HepG2 (cell line): ENCODE data around the gene ITIH2. TPM values are rescaled to one million over a fixed set of nuclear protein-coding genes. Genes with fewer than 3 reads are reported as not detected.

Experiments
- ATAC-seq: fragments of 200-7000 bp; cut with Tn5 transposase; 3 replicates; pipeline ENCODE4 v1.9.1; 2020; ENCODE audit warnings: mild to moderate bottlenecking, moderate library complexity
- BruUV-seq: library from RNA; stranded (reverse); fragments of 400-500 nt; replicated peaks from 2 replicates; lab custom pipeline; 2021; lab: Mats Ljungman, UMichigan
- CTCF ChIA-PET: fragments of 300-600 bp; formaldehyde crosslinking; extraction: SDS; loops from one replicate; lab custom pipeline; 2021; ENCODE audit warnings: low total read pairs, inconsistent platforms, low intra/inter-chr PET ratio; lab: Yijun Ruan, JAX
- POLR2A ChIA-PET: fragments of 350-600 bp; sonication (Branson Sonifier 250); formaldehyde crosslinking; loops from one replicate; lab custom pipeline; 2020; ENCODE audit warnings: antibody characterized with exemption, inconsistent platforms; lab: Yijun Ruan, JAX
- DNase-seq: peaks from one replicate; pipeline ENCODE4 v3.0.0-alpha.2; 2015; ENCODE audit warnings: low spot score
- FAIRE-seq: peaks from 3 replicates; lab custom pipeline; 2011; peaks lifted over from hg19 to GRCh38; lab: Jason Lieb, UNC
- H2AFZ ChIP-seq: one replicate; pipeline ENCODE4 v1.6.1; 2011; ENCODE audit warnings: low read length, inconsistent platforms
- H3K27ac ChIP-seq: fragments of 300-600 bp; 3 replicates; pipeline ENCODE4 v1.8.0; 2011; ENCODE audit warnings: mixed run types, mild to moderate bottlenecking, mixed read lengths, low read length, inconsistent platforms; ENCODE audit not compliant: insufficient read depth; ENCODE audit errors: extremely low read length
- H3K27me3 ChIP-seq, 2 experiments: fragments of 200-600 bp in 1 of 2; 2 replicates in 1 of 2; 3 replicates in 1 of 2; pipeline versions ENCODE4 v1.6.0 to v1.8.0; 2011; ENCODE audit warnings: low read length in 2 of 2, mild to moderate bottlenecking in 2 of 2, moderate library complexity in 2 of 2, inconsistent platforms in 1 of 2; ENCODE audit not compliant: insufficient read depth in 2 of 2, control insufficient read depth in 1 of 2
- H3K36me3 ChIP-seq, 2 experiments: fragments of 200-600 bp in 1 of 2; replicated peaks in 1 of 2; 2 replicates in 1 of 2; 3 replicates in 1 of 2; pipeline versions ENCODE4 v1.5.1 to v1.8.0; 2011; ENCODE audit warnings: low read length in 2 of 2, inconsistent platforms in 1 of 2; ENCODE audit not compliant: insufficient read depth in 2 of 2, control insufficient read depth in 1 of 2
- H3K4me1 ChIP-seq: 2 replicates; pipeline ENCODE4 v1.5.1; 2012; ENCODE audit warnings: low read length, inconsistent platforms; ENCODE audit not compliant: insufficient read depth
- H3K4me2 ChIP-seq: 2 replicates; pipeline ENCODE4 v1.6.0; 2011; ENCODE audit warnings: low read depth, low read length, inconsistent platforms
- H3K4me3 ChIP-seq, 3 experiments: fragments of 200-600 bp in 1 of 3; sonication (generic), shearing (Covaris generic) in 1 of 3; replicated peaks in 1 of 3; 2 replicates each; pipeline ENCODE4 v1.5.1; 2011 to 2016; ENCODE audit warnings: low read length in 3 of 3, inconsistent platforms in 2 of 3, low read depth in 2 of 3, mild to moderate bottlenecking in 2 of 3, control low read depth in 1 of 3, mixed read lengths in 1 of 3; ENCODE audit not compliant: insufficient read depth in 1 of 3
- H3K79me2 ChIP-seq: one replicate; pipeline ENCODE4 v1.6.1; 2011; ENCODE audit warnings: low read length, inconsistent platforms; ENCODE audit not compliant: insufficient read depth
- H3K9ac ChIP-seq: 2 replicates; pipeline ENCODE4 v1.6.0; 2011; ENCODE audit warnings: mild to moderate bottlenecking, low read depth, low read length, inconsistent platforms; ENCODE audit not compliant: insufficient read depth
- H3K9me3 ChIP-seq: 2 replicates; pipeline ENCODE4 v1.5.1; 2012; ENCODE audit warnings: mild to moderate bottlenecking, low read length
- H4K20me1 ChIP-seq: 2 replicates; pipeline ENCODE4 v1.6.0; 2011; ENCODE audit warnings: inconsistent platforms, mild to moderate bottlenecking, low read length, moderate library complexity; ENCODE audit not compliant: insufficient read depth
- ARID5B ChIP-seq: IDR thresholded peaks from 2 replicates; pipeline ENCODE4 v1.4.0; 2020; ENCODE audit warnings: mild to moderate bottlenecking, missing genetic modification reagents
- ARNT ChIP-seq: fragments of 450-650 bp; IDR thresholded peaks from 2 replicates; pipeline ENCODE4 v1.6.1; 2017
- EED ChIP-seq: sonication (generic); formaldehyde crosslinking; IDR thresholded peaks from 2 replicates; pipeline ENCODE4 v1.5.0; 2020; ENCODE audit warnings: mild to moderate bottlenecking, missing genetic modification reagents
- HBP1 ChIP-seq: IDR thresholded peaks from 2 replicates; pipeline ENCODE4 v1.6.1; 2016; ENCODE audit warnings: low read depth, control low read depth
- IKZF4 ChIP-seq: sonication (generic); formaldehyde crosslinking; IDR thresholded peaks from 2 replicates; pipeline ENCODE4 v1.5.1; 2020; ENCODE audit warnings: borderline replicate concordance, mild to moderate bottlenecking, low read depth, missing genetic modification reagents; ENCODE audit errors: not compliant biosample characterization
- NONO ChIP-seq, 2 experiments: fragments of 450-650 bp in 1 of 2; sonication (generic) in 1 of 2; formaldehyde crosslinking in 1 of 2; IDR thresholded peaks in 1 of 2; conservative IDR thresholded peaks in 1 of 2; 2 replicates each; pipeline versions ENCODE4 v1.6.1 to v1.8.0; 2017 to 2022; ENCODE audit warnings: mild to moderate bottlenecking in 1 of 2, missing genetic modification reagents in 1 of 2, moderate library complexity in 1 of 2
- NR2F6 ChIP-seq, 2 experiments: IDR thresholded peaks; 2 replicates each; pipeline ENCODE4 v1.6.1; 2016; ENCODE audit warnings: antibody characterized with exemption in 1 of 2, mild to moderate bottlenecking in 1 of 2
- PAWR ChIP-seq: sonication (generic); formaldehyde crosslinking; IDR thresholded peaks from 2 replicates; pipeline ENCODE4 v1.4.0; 2020; ENCODE audit warnings: missing genetic modification reagents, mild to moderate bottlenecking, borderline replicate concordance
- RXRA ChIP-seq: sonication (generic); formaldehyde crosslinking; IDR thresholded peaks from 2 replicates; pipeline ENCODE4 v1.5.1; 2020; ENCODE audit warnings: missing genetic modification reagents
- ZBTB37 ChIP-seq: sonication (generic); formaldehyde crosslinking; IDR thresholded peaks from 2 replicates; pipeline ENCODE4 v1.4.0; 2020; ENCODE audit warnings: mild to moderate bottlenecking, missing genetic modification reagents
- ZNF207 ChIP-seq: fragments of 450-650 bp; IDR thresholded peaks from 2 replicates; pipeline ENCODE4 v1.6.1; 2016; ENCODE audit warnings: antibody characterized with exemption, borderline replicate concordance
- ZNF460 ChIP-seq: sonication (generic); formaldehyde crosslinking; IDR thresholded peaks from 2 replicates; pipeline ENCODE4 v1.5.1; 2020; ENCODE audit warnings: missing genetic modification reagents, mild to moderate bottlenecking, borderline replicate concordance
- ZNF512 ChIP-seq: sonication (generic); formaldehyde crosslinking; IDR thresholded peaks from 2 replicates; pipeline ENCODE4 v1.4.0; 2020; ENCODE audit warnings: mild to moderate bottlenecking, missing genetic modification reagents
- ZNF543 ChIP-seq: sonication (generic); formaldehyde crosslinking; IDR thresholded peaks from 2 replicates; pipeline ENCODE4 v1.4.0; 2020; ENCODE audit warnings: mild to moderate bottlenecking, missing genetic modification reagents
- ZNF615 ChIP-seq: sonication (generic); formaldehyde crosslinking; IDR thresholded peaks from 2 replicates; pipeline ENCODE4 v1.5.0; 2020; ENCODE audit warnings: mild to moderate bottlenecking, missing genetic modification reagents, borderline replicate concordance
- ZNF709 ChIP-seq: sonication (generic); formaldehyde crosslinking; IDR thresholded peaks from 2 replicates; pipeline ENCODE4 v1.5.0; 2020; ENCODE audit warnings: mild to moderate bottlenecking, missing genetic modification reagents
- WGBS: methylation state at CpG from one replicate; pipeline ENCODE4 v1.1.6; 2017; ENCODE audit warnings: low lambda C conversion rate; 5-methylcytosine and 5-hydroxymethylcytosine counted together
- in situ Hi-C: cut with HindIII; loops from 2 replicates; pipeline ENCODE4 v1.10.0; 2017; ENCODE audit warnings: low pct_unique_long_range_greater_than_20kb; ENCODE audit not compliant: extremely low pct_ligation_motif_present
- intact Hi-C: fragments of 100-400 bp; cut with micrococcal nuclease; formaldehyde crosslinking; loops from one replicate; pipeline ENCODE4 v1.10.0; 2022; ENCODE audit not compliant: unreplicated experiment
- polyA plus RNA-seq, 8 experiments: library from polyadenylated mRNA; depleted of rRNA in 3 of 8; stranded (reverse) in 7 of 8; unstranded in 1 of 8; fragments of >200 nt; fragmentation: Illumina TruSeq in 4 of 8; extraction: Trizol in 4 of 8; gene quantifications; 2 replicates each; pipeline versions ENCODE4 v1.2.1 to v1.2.3, GENCODE V29; 2011 to 2016; ENCODE audit warnings: low read depth in 4 of 8, missing spikeins in 1 of 8, mixed read lengths in 1 of 8; ENCODE audit not compliant: insufficient read depth in 1 of 8
- total RNA-seq, 5 experiments: library from RNA; depleted of rRNA; stranded (reverse); fragments of >200 nt; fragmentation: Illumina TruSeq; extraction: Trizol; gene quantifications; 2 replicates each; pipeline ENCODE4 v1.2.3, GENCODE V29; 2016; ENCODE audit warnings: low read depth in 1 of 5

Gene ITIH2
- total and polyA plus RNA-seq, 2 of the 13 experiments (the other 11 are each of a cell fraction or from before 2014, with no cell fraction given), result 1,197 to 1,427 TPM

- TF ChIP-seq ZNF709 (CRISPR knock-in tag) (no peak), ZNF543 (CRISPR knock-in tag) (no peak), ARNT (no peak), ZNF207 (no peak), ZBTB37 (CRISPR knock-in tag) (no peak), NONO (IDR thresholded peaks at IDR 0.05) (no peak), NONO (CRISPR knock-in tag; conservative IDR thresholded peaks at IDR 0.05) (no peak), NR2F6 (IDR thresholded peaks at IDR 0.05) (no peak), NR2F6 (CRISPR knock-in tag; IDR thresholded peaks at IDR 0.05) (no peak)
- TF ChIP-seq, all 625 proteins: peak for 0
Measured at GRCh38 chr10:7766241-7766640, 63.1 kb downstream of the ITIH2 start (continued).

GRCh38 chr10:7767209-7767608, 64.1 kb downstream of the ITIH2 start:
- CTCF ChIA-PET, result no interaction called here
- Histone ChIP-seq H4K20me1 (no peaks in the 10 kb centered on the region), H3K27me3 (no peaks in the 10 kb centered on the region), H3K79me2 (no peaks in the 10 kb centered on the region), H3K9ac (no peak overlapping the region), H3K4me3 (no peak overlapping the region), H3K36me3 (peaks cover 16 to 63% of the 10 kb centered on the region in 2 experiments), H3K9me3 (no peaks in the 10 kb centered on the region), H3K27ac (no peak overlapping the region), H3K4me2 (no peak overlapping the region), H3K4me1 (no peaks in the 10 kb centered on the region), H2AFZ (no peak overlapping the region)
- ATAC-seq (no peak), FAIRE-seq (no peak), DNase-seq (no peak)
- WGBS, result 99% methylated on average over 10 of the region's 10 CpGs
- BruUV-seq, result no TSS peak
- POLR2A ChIA-PET, result no interaction called here
- in situ Hi-C loops (loop anchor here (25.0 kb wide), 1 partner anchor 1545 kb away; no protein-coding TSS in a partner anchor), intact Hi-C loops (no loop called here)
- TF ChIP-seq ZNF615 (CRISPR knock-in tag), result no peak
- TF ChIP-seq RXRA (CRISPR knock-in tag), result no peak
- TF ChIP-seq EED (CRISPR knock-in tag), result no peak
- TF ChIP-seq HBP1 (CRISPR knock-in tag), result no peak
- TF ChIP-seq PAWR (CRISPR knock-in tag), result no peak
- no peak for TF ChIP-seq ARID5B (CRISPR knock-in tag)
- TF ChIP-seq IKZF4 (CRISPR knock-in tag), result no peak
- TF ChIP-seq ZNF460 (CRISPR knock-in tag), result no peak
- TF ChIP-seq ZNF512 (CRISPR knock-in tag), result no peak
